ENCODE measurements around the gene MAP3K9.
"Not testable (repeated sequence)": the region's sequence is repeated elsewhere in the genome, so short reads cannot be mapped to it uniquely, and the experiment has no call there.

- not testable (repeated sequence) for TF ChIP-seq CTCF, POLR2A, POLR2AphosphoS5, EP300 (IDR thresholded peaks at IDR 0.05)
These were observed 44.3 kb upstream of the MAP3K9 start for GRCh38 chr14:70853658-70854057.

All from sigmoid colon (tissue), 4 donors.